Fibroblast of the aortic adventitia (primary cell): ENCODE data around the gene EXOC2. TPM values are rescaled to one million over a fixed set of nuclear protein-coding genes. Genes with fewer than 3 reads are reported as not detected.

Experiments
- DNase-seq: peaks from one replicate; pipeline ENCODE4 v3.0.0-alpha.2; 2010; ENCODE audit warnings: low read depth
- H3K4me3 ChIP-seq: 2 replicates; pipeline ENCODE4 v1.5.1; 2011; ENCODE audit warnings: low read depth, mild to moderate bottlenecking, control low read depth, low read length, moderate library complexity
- total RNA-seq: library from RNA; depleted of rRNA; stranded (reverse); fragments of >200 nt; gene quantifications from 2 replicates; pipeline ENCODE4 v1.2.3, GENCODE V29; 2012; ENCODE audit warnings: low replicate concordance
- TF ChIP-seq, protein P1 (sequence below): IDR thresholded peaks from 2 replicates; pipeline ENCODE4 v1.5.1; 2011; ENCODE audit warnings: mild to moderate bottlenecking, low read length, control low read depth, inconsistent platforms; ENCODE audit not compliant: insufficient read depth

The EXOC2 gene
- total RNA-seq, 1 donor, result 27.9 TPM

DNA sequence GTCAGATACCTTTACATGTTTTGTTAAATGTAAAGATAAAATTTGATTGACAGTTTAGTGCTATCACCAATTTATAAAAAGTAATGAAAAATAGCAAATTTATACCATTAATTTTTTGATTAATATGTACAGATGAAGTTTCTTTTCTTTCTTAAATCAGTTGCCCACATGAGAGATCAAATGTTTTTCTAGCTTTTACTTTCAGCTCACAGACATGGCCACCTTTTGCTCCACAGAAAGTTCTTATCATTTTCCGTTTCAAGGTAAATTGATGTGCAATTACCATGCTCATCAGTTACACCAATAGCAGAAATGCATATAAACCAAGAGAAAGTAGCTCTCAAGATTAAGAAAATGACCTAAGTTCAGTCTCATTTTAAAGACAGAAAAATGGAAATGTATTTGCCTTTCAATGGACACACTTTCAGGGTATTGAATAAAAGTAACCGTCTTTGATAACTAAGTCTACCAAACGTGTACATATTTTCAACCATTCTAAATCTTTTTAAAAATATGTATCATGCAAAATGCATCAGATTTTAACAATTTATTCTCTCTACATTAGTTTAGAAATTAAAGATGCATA, 16.6 kb upstream of the EXOC2 start:
- no peak overlapping the region for H3K4me3 ChIP-seq
- no peak for DNase-seq
- TF ChIP-seq, protein P1, sequence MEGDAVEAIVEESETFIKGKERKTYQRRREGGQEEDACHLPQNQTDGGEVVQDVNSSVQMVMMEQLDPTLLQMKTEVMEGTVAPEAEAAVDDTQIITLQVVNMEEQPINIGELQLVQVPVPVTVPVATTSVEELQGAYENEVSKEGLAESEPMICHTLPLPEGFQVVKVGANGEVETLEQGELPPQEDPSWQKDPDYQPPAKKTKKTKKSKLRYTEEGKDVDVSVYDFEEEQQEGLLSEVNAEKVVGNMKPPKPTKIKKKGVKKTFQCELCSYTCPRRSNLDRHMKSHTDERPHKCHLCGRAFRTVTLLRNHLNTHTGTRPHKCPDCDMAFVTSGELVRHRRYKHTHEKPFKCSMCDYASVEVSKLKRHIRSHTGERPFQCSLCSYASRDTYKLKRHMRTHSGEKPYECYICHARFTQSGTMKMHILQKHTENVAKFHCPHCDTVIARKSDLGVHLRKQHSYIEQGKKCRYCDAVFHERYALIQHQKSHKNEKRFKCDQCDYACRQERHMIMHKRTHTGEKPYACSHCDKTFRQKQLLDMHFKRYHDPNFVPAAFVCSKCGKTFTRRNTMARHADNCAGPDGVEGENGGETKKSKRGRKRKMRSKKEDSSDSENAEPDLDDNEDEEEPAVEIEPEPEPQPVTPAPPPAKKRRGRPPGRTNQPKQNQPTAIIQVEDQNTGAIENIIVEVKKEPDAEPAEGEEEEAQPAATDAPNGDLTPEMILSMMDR, result no peak

DNA sequence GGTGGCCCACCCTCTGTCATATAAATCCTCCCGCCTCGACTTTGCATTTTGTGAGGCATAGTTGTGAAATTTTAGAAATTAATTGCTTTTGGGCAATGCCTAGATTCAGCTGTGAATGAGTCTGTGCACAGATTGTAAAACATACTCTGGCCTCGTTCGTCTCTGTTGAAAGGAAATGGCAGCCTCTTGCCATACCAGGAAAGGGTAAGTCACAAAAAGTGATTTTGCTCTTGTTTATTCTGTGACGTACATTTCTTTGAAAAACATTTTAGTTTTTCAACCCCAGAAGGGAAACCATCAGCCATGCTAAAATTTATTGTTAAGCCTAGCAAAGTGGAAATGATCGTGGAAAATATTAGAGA, 15.3 kb upstream of the EXOC2 start:
- TF ChIP-seq, protein P1, result no peak
- no peak for DNase-seq
- H3K4me3 ChIP-seq, result no peak overlapping the region

DNA sequence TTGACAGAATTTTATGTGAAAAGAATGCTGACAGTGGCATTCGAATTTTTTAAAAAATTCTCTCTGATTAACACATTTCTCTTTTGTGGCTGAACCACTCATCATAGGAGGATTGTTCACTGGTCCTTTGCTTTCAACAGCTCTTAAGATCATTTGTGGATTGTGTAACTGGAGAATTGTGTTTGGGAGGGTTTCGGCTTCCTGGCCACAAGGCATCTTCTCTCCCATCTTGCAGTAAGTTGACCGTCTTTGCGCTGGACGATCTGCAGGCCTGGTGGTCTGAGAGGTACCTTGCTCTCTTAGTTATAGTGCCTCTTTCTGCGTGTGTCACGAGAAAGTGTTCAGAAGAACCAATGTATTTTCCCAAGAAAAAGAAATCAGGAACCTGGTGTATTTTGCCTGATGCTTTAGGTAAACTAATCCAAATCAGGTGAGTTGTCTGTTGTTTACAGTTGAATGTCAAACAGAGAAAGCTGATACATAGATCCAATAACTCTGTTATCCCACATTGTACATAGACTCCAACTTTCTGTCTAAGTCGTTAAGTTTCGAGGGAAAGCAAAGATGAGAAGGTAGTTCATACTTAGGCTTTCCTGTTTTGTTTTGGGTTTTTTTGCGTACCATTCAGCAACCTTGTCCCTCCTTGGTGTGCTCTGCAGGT, 14.8 kb upstream of the EXOC2 start:
- no peak overlapping the region for H3K4me3 ChIP-seq
- DNase-seq, result no peak
- TF ChIP-seq, protein P1, result no peak

DNA sequence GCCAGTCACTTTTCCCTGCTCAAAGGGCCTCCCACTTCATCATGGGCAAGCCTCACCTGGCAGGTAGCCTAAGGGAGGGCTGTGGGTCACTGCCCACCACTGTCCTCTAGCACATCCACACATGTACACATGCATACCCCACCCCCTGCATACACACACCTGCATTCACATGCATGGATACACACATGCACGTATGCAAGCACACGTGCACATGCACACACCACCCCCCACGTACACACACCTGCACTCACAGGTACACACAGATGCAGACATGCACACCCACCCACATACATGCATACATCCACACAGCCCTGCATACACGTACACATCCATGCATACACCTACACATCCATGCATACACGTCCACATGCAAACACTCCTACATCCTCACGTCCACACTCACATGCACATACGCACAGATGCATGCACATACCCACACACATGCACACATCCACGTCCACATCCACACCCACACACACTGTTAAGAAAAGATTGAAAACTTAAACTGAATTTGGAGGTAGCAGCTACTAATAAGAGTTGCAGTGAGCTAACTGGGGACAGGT, 14.0 kb upstream of the EXOC2 start:
- no peak for DNase-seq
- H3K4me3 ChIP-seq, result no peak overlapping the region
- TF ChIP-seq, protein P1, result no peak

DNA sequence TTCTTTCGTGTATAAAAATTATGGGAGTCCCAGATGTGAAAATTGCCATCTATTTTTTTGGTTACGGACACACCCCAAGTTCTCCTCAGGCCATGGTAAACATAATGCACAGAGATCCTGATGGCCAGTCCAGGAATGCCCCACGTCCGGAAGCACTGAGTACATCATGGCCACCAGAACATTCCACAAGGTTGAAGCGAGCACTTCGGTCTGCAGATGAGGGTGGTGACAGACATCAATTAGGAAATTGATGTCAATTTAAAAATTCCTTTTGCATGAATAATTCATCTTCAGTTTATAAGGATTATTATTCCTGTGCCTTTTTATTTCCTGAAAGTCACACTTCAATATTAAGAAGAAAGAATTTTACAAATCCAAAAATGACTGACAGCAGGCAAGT, 13.2 kb upstream of the EXOC2 start:
- no peak overlapping the region for H3K4me3 ChIP-seq
- no peak for DNase-seq
- TF ChIP-seq, protein P1, result no peak

DNA sequence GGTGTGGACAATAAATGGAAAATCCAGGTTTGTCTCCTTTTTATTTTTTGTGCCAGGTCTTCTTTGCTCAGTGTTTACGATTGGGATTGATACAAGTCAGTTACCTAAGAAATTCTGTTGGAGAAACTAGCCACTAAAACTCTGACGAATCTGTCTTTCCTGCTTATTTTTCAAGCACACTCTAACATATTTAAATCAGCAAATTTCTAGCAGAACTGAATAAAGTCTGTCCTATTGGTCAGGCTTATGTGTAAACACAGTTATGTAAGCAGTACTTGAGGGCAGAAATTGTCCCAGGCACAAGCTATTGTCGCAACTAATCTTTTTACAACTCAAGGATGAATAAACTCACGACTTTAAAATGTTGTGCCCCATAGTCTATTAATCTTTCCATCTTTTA, 12.1 kb upstream of the EXOC2 start:
- TF ChIP-seq, protein P1, result no peak
- DNase-seq, result no peak
- no peak overlapping the region for H3K4me3 ChIP-seq
